ENCODE measurements around the gene CLHC1.
"Not testable (repeated sequence)": the region's sequence is repeated elsewhere in the genome, so short reads cannot be mapped to it uniquely, and the experiment has no call there.

The CLHC1 gene

DNA sequence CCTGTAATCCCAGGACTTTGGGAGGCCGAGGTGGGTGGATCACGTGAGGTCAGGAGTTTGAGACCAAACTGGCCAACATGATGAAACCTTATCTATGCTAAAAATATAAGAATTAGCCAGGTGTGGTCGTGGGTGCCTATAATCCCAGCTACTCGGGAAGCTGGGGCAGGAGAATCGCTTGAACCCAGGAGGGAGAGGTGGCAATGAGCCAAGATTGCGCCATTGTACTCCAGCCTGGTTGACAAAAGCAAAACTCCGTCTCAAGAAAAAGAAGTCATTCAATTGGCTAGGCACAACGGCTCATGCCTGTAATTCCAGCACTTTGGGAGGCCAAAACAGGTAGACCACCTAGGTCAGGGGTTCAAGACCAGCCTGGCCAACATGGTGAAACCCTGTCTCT, 9.5 kb upstream of the CLHC1 start:
- not testable (repeated sequence) for DNase-seq (ENCODE audit: low read depth in 1 of 2, low spot score in 1 of 2); H3K27me3 ChIP-seq (ENCODE audit: insufficient read depth, poor library complexity, severe bottlenecking); H3K4me3 ChIP-seq (replicated peaks; ENCODE audit: insufficient read depth, low read length); H3K27ac ChIP-seq (replicated peaks)

- no peak for DNase-seq (ENCODE audit: low read depth in 1 of 2, low spot score in 1 of 2)
- H3K4me3 ChIP-seq (replicated peaks; ENCODE audit: insufficient read depth, low read length): no peak overlapping the region
- H3K27ac ChIP-seq (replicated peaks): no peak overlapping the region
- TF ChIP-seq SPI1 (IDR thresholded peaks at IDR 0.05; ENCODE audit: borderline replicate concordance, low read depth): no peak
- TF ChIP-seq, protein P1, sequence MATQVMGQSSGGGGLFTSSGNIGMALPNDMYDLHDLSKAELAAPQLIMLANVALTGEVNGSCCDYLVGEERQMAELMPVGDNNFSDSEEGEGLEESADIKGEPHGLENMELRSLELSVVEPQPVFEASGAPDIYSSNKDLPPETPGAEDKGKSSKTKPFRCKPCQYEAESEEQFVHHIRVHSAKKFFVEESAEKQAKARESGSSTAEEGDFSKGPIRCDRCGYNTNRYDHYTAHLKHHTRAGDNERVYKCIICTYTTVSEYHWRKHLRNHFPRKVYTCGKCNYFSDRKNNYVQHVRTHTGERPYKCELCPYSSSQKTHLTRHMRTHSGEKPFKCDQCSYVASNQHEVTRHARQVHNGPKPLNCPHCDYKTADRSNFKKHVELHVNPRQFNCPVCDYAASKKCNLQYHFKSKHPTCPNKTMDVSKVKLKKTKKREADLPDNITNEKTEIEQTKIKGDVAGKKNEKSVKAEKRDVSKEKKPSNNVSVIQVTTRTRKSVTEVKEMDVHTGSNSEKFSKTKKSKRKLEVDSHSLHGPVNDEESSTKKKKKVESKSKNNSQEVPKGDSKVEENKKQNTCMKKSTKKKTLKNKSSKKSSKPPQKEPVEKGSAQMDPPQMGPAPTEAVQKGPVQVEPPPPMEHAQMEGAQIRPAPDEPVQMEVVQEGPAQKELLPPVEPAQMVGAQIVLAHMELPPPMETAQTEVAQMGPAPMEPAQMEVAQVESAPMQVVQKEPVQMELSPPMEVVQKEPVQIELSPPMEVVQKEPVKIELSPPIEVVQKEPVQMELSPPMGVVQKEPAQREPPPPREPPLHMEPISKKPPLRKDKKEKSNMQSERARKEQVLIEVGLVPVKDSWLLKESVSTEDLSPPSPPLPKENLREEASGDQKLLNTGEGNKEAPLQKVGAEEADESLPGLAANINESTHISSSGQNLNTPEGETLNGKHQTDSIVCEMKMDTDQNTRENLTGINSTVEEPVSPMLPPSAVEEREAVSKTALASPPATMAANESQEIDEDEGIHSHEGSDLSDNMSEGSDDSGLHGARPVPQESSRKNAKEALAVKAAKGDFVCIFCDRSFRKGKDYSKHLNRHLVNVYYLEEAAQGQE (IDR thresholded peaks at IDR 0.05; ENCODE audit: insufficient replicate concordance, low read depth): no peak
- no peak for TF ChIP-seq GABPA (IDR thresholded peaks at IDR 0.05; ENCODE audit: low read depth)
- no peak for TF ChIP-seq POLR2AphosphoS5 (IDR thresholded peaks at IDR 0.05; ENCODE audit: low read depth)
- H3K27me3 ChIP-seq (ENCODE audit: insufficient read depth, poor library complexity, severe bottlenecking): no peaks in the 10 kb centered on the region
These were observed 7.6 kb upstream of the CLHC1 start for GRCh38 chr2:55239656-55240222.

- no peaks in the 10 kb centered on the region for H3K27me3 ChIP-seq (ENCODE audit: insufficient read depth, poor library complexity, severe bottlenecking)
- H3K4me3 ChIP-seq (replicated peaks; ENCODE audit: insufficient read depth, low read length): no peak overlapping the region
- DNase-seq (ENCODE audit: low read depth in 1 of 2, low spot score in 1 of 2): no peak
- no peak overlapping the region for H3K27ac ChIP-seq (replicated peaks)
- TF ChIP-seq GABPA (IDR thresholded peaks at IDR 0.05; ENCODE audit: low read depth) (no peak), POLR2AphosphoS5 (IDR thresholded peaks at IDR 0.05; ENCODE audit: low read depth) (no peak), CTCF (IDR thresholded peaks at IDR 0.05; ENCODE audit: insufficient read depth, low read length) (no peak)
- TF ChIP-seq, protein P1 (IDR thresholded peaks at IDR 0.05; ENCODE audit: insufficient replicate concordance, low read depth): no peak
These were observed 5.0 kb upstream of the CLHC1 start for GRCh38 chr2:55236992-55237543.

DNA sequence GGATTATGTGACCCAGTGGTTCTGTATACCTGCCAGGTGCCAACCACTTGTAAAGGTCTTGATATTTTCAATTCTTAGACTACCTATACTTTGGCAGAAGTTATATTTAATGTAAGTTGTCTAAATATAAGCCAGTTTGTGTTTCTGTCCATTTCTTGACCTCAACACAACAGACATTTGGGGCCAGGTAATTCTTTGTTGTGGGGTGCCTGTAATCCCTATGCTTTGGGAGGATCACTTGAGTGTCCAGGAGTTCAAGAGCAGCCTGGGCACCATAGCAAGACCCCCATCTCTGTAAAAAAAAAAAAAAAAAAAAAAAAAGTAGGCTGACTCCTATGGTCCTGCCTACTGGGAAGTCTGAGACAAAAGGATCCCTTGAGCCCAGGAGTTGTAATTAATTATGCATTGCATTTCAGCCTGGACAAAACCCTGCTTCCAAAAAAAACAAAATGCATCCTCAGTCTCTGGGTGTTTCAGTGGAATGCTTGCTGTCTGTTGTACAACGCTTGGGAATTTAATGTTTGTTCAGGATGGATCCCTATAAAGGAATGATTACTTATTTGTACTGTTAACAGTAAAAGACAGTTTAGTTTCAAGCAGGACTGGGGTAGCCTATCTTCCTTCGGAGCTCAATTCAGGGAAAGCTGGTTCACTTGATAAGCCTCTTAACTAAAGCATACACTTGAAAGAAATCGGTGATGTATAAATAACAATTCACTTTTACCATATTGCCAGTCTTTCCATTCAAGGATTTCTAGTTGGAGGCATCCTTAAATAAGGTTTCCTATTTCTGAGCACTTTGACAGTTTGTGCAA, 3.8 kb upstream of the CLHC1 start:
- no peak for DNase-seq (ENCODE audit: low read depth in 1 of 2, low spot score in 1 of 2)
- Histone ChIP-seq H3K4me3 (replicated peaks; ENCODE audit: insufficient read depth, low read length) (no peak overlapping the region), H3K27ac (replicated peaks) (no peak overlapping the region), H3K27me3 (ENCODE audit: insufficient read depth, poor library complexity, severe bottlenecking) (no peaks in the 10 kb centered on the region)
- TF ChIP-seq GABPA (IDR thresholded peaks at IDR 0.05; ENCODE audit: low read depth): no peak
- peak; percentile 53 for TF ChIP-seq POLR2AphosphoS5 (IDR thresholded peaks at IDR 0.05; ENCODE audit: low read depth)

DNA sequence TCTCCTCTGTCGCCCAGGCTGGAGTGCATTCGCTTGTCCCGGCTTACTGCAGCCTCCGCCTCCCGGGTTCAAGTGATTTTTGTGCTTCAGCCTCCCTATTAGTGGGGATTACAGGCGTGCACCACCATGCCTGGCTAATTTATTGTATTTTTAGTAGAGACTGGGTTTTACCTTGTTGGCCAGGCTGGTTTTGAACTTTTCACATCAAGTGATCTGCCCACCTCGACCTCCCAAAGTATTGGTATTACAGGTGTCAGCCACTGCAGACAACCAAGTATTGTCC, 1.5 kb upstream of the CLHC1 start:
- TF ChIP-seq, protein P1 (IDR thresholded peaks at IDR 0.05; ENCODE audit: insufficient replicate concordance, low read depth): no peak
- TF ChIP-seq POLR2AphosphoS5 (IDR thresholded peaks at IDR 0.05; ENCODE audit: low read depth) (no peak), CTCF (IDR thresholded peaks at IDR 0.05; ENCODE audit: insufficient read depth, low read length) (no peak), SPI1 (IDR thresholded peaks at IDR 0.05; ENCODE audit: borderline replicate concordance, low read depth) (no peak), GABPA (IDR thresholded peaks at IDR 0.05; ENCODE audit: low read depth) (no peak)
- DNase-seq (ENCODE audit: low read depth in 1 of 2, low spot score in 1 of 2): no peak
- H3K27ac ChIP-seq (replicated peaks): peak overlapping the region; percentile 98
- no peaks in the 10 kb centered on the region for H3K27me3 ChIP-seq (ENCODE audit: insufficient read depth, poor library complexity, severe bottlenecking)
- H3K4me3 ChIP-seq (replicated peaks; ENCODE audit: insufficient read depth, low read length): peak overlapping the region; percentile 94

Measured in HL-60 (cell line).